Measurements from ENCODE around the gene SCFD1. TPM values are rescaled to one million over a fixed set of nuclear protein-coding genes. Genes with fewer than 3 reads are reported as not detected.
A peak's percentile ranks its signal among the peaks of the same experiment; 100 is the strongest.
"Not testable (repeated sequence)": the region's sequence is repeated elsewhere in the genome, so short reads cannot be mapped to it uniquely, and the experiment has no call there.

Gene SCFD1
- total and polyA plus RNA-seq, 5 donors = 38.2 to 58.7 (median 43.5) TPM

DNA sequence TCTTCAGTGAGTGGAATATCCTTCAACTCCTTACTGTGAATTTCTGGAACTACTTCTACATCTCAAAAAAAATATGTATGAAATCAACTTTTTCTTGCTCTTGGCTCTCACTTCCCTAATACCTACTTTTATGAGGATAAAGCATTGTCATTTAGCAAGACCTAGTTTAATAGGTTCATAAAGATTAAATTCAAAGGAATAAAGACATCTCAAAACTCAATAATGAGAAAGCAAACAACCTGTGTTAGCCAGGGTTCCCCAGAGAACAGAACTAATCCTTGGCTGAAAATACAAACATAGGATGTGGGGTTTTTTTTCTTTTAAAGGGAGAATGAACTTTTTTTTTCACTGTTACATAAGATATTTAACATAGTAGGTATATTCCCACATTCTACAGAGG, 57.9 kb downstream of the SCFD1 start:
- DNase-seq = no peak
- H3K9me3 ChIP-seq (ENCODE audit: control insufficient read depth, low read length) = no peaks in the 10 kb centered on the region
- H3K4me3 ChIP-seq (ENCODE audit: low read length) = no peak overlapping the region
- intact Hi-C loops (cut with DNase I) = no loop called here
- no peaks in the 10 kb centered on the region for H3K4me1 ChIP-seq (ENCODE audit: control insufficient read depth, insufficient read depth, low read length)
- H3K27me3 ChIP-seq (ENCODE audit: control insufficient read depth, insufficient read depth) = no peaks in the 10 kb centered on the region
- H3K27ac ChIP-seq (ENCODE audit: low read length) = no peak overlapping the region
- no peak for ATAC-seq

GRCh38 chr14:30680776-30681175, 58.7 kb downstream of the SCFD1 start:
- H3K27me3 ChIP-seq (ENCODE audit: control insufficient read depth, insufficient read depth); H3K9me3 ChIP-seq (ENCODE audit: control insufficient read depth, low read length); H3K4me1 ChIP-seq (ENCODE audit: control insufficient read depth, insufficient read depth, low read length); H3K27ac ChIP-seq (ENCODE audit: low read length); intact Hi-C loops (cut with DNase I); H3K4me3 ChIP-seq (ENCODE audit: low read length); DNase-seq; ATAC-seq: not testable (repeated sequence)
- 98% methylated on average over 5 of the region's 5 CpGs for WGBS

- Histone ChIP-seq H3K4me1 (ENCODE audit: control insufficient read depth, insufficient read depth, low read length) (no peaks in the 10 kb centered on the region), H3K9me3 (ENCODE audit: control insufficient read depth, low read length) (no peaks in the 10 kb centered on the region), H3K27me3 (ENCODE audit: control insufficient read depth, insufficient read depth) (no peaks in the 10 kb centered on the region), H3K4me3 (ENCODE audit: low read length) (no peak overlapping the region), H3K27ac (ENCODE audit: low read length) (no peak overlapping the region)
- WGBS = 90% methylated on average over 2 of the region's 2 CpGs
- intact Hi-C loops (cut with DNase I) = no loop called here
- no peak for ATAC-seq
- no peak for DNase-seq
Measured at GRCh38 chr14:30681752-30682355, 59.7 kb downstream of the SCFD1 start.

DNA sequence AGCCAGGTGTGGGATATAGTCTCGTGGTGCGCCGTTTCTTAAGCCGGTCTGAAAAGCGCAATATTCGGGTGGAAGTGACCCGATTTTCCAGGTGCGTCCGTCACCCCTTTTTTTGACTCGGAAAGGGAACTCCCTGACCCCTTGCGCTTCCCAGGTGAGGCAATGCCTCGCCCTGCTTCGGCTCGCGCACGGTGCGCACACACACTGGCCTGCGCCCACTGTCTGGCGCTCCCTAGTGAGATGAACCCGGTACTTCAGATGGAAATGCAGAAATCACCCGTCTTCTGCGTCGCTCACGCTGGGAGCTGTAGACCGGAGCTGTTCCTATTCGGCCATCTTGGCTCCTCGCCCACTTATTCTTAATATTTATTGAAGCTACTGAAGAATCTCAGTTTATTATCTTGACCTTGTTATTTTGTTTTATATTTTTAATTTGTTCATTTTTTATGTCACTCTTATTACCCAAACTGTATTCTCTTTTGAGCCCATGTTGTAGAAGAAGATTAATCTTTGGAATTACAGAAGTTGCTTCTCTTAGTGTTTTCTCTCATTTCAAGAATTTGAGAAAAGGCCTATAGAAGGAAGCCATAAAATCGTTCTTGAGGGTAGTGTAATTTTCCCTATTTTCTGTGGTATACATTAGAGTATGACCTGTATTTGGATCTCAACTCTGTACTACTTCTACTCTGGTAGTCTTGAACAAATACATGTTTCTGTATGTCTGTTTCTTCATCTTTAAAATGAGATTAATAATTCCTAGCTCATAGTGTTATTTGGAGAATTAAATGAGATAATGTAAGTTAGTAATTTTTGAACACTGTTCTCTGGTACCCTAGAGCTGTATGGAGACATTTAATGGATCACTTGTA, 68.6 kb downstream of the SCFD1 start:
- H3K27ac ChIP-seq (ENCODE audit: low read length); intact Hi-C loops (cut with DNase I); H3K27me3 ChIP-seq (ENCODE audit: control insufficient read depth, insufficient read depth); H3K4me1 ChIP-seq (ENCODE audit: control insufficient read depth, insufficient read depth, low read length); DNase-seq; H3K9me3 ChIP-seq (ENCODE audit: control insufficient read depth, low read length); ATAC-seq: not testable (repeated sequence)
- peak overlapping the region; percentile 20 for H3K4me3 ChIP-seq (ENCODE audit: low read length)
- WGBS = 44% methylated on average over 23 of the region's 28 CpGs

DNA sequence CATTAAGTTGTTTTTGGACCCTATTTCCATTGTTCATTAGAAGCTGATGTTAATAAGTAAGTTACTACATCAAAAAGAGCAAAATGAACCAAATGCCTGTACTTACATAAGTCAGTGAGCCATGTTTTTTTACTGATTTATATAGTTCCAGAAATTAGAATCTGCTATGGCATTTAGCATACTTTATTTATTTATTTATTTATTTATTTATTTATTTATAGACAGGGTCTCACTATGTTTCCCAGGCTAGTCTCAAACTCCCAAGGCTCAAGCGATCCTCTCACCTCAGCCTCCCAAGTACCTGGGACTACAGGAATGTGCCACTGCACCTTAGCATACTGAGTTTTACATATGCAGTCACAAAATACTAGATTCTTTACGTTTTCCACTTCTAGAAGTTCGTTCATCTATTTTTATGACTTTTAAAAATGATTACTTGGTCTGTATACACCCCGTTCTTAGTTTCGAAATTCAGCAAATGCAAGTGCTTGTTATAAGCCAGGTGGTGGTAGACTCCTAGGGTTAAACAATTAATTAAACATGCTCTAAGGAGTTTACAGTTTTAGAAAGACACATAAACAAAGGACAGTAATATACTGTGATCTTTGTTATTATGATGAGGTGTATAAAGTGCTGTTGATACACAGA, 69.8 kb downstream of the SCFD1 start:
- H3K27ac ChIP-seq (ENCODE audit: low read length) = no peak overlapping the region

DNA sequence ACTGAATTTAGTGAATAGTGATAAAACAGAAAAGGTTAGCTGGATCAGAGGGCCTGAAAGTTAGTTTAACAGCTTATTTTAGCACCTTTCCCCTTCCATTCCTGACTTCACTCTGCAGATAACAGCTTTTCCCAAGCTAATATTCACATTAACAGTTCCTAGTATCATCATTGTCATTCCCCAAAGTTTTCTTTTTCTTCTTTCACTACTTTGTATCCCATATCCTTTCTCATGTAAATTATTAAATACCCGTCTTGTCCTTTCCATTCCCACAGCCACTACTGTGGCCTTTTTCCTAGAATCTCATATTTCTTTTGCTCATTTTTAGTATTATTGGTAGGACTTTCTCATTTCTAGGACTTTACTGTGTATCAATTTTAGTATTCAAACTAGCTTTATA, 70.5 kb downstream of the SCFD1 start:
- intact Hi-C loops (cut with DNase I) = no loop called here
- Histone ChIP-seq H3K4me1 (ENCODE audit: control insufficient read depth, insufficient read depth, low read length) (no peaks in the 10 kb centered on the region), H3K27ac (ENCODE audit: low read length) (no peak overlapping the region), H3K27me3 (ENCODE audit: control insufficient read depth, insufficient read depth) (no peaks in the 10 kb centered on the region), H3K4me3 (ENCODE audit: low read length) (no peak overlapping the region), H3K9me3 (ENCODE audit: control insufficient read depth, low read length) (no peaks in the 10 kb centered on the region)
- DNase-seq = no peak
- WGBS = 93% methylated on average over 1 of the region's 1 CpG
- ATAC-seq = no peak

More for the DNA sequence above, 69.8 kb downstream of the SCFD1 start:
- ATAC-seq = no peak
- no peak overlapping the region for H3K4me3 ChIP-seq (ENCODE audit: low read length)
- 95% methylated on average over 5 of the region's 5 CpGs for WGBS
- no peak for DNase-seq
- no peaks in the 10 kb centered on the region for H3K27me3 ChIP-seq (ENCODE audit: control insufficient read depth, insufficient read depth)
- H3K9me3 ChIP-seq (ENCODE audit: control insufficient read depth, low read length) = no peaks in the 10 kb centered on the region
- intact Hi-C loops (cut with DNase I) = no loop called here
- no peaks in the 10 kb centered on the region for H3K4me1 ChIP-seq (ENCODE audit: control insufficient read depth, insufficient read depth, low read length)

GRCh38 chr14:30698463-30698862, 76.3 kb downstream of the SCFD1 start:
- no peak for ATAC-seq
- Histone ChIP-seq H3K4me3 (ENCODE audit: low read length) (no peak overlapping the region), H3K27me3 (ENCODE audit: control insufficient read depth, insufficient read depth) (no peaks in the 10 kb centered on the region), H3K9me3 (ENCODE audit: control insufficient read depth, low read length) (no peaks in the 10 kb centered on the region), H3K4me1 (ENCODE audit: control insufficient read depth, insufficient read depth, low read length) (no peaks in the 10 kb centered on the region), H3K27ac (ENCODE audit: low read length) (no peak overlapping the region)
- WGBS = 94% methylated on average over 5 of the region's 5 CpGs
- DNase-seq = no peak
- intact Hi-C loops (cut with DNase I) = no loop called here

- H3K27ac ChIP-seq (ENCODE audit: low read length) = no peak overlapping the region
- DNase-seq = peak in 1 of 3 donors; percentile 19
- no peaks in the 10 kb centered on the region for H3K4me1 ChIP-seq (ENCODE audit: control insufficient read depth, insufficient read depth, low read length)
- H3K4me3 ChIP-seq (ENCODE audit: low read length) = no peak overlapping the region
- WGBS = 96% methylated on average over 2 of the region's 2 CpGs
- ATAC-seq = no peak
- H3K27me3 ChIP-seq (ENCODE audit: control insufficient read depth, insufficient read depth) = no peaks in the 10 kb centered on the region
- intact Hi-C loops (cut with DNase I) = no loop called here
- no peaks in the 10 kb centered on the region for H3K9me3 ChIP-seq (ENCODE audit: control insufficient read depth, low read length)
Measured at GRCh38 chr14:30706704-30707103, 84.6 kb downstream of the SCFD1 start.

GRCh38 chr14:30708157-30708556, 86.0 kb downstream of the SCFD1 start:
- intact Hi-C loops (cut with DNase I) = no loop called here
- Histone ChIP-seq H3K27me3 (ENCODE audit: control insufficient read depth, insufficient read depth) (no peaks in the 10 kb centered on the region), H3K9me3 (ENCODE audit: control insufficient read depth, low read length) (no peaks in the 10 kb centered on the region), H3K4me1 (ENCODE audit: control insufficient read depth, insufficient read depth, low read length) (no peaks in the 10 kb centered on the region), H3K27ac (ENCODE audit: low read length) (no peak overlapping the region), H3K4me3 (ENCODE audit: low read length) (no peak overlapping the region)
- 71% methylated on average over 2 of the region's 2 CpGs for WGBS
- no peak for ATAC-seq
- no peak for DNase-seq

- no peaks in the 10 kb centered on the region for H3K4me1 ChIP-seq (ENCODE audit: control insufficient read depth, insufficient read depth, low read length)
- H3K4me3 ChIP-seq (ENCODE audit: low read length) = no peak overlapping the region
- H3K27me3 ChIP-seq (ENCODE audit: control insufficient read depth, insufficient read depth) = no peaks in the 10 kb centered on the region
- no peak overlapping the region for H3K27ac ChIP-seq (ENCODE audit: low read length)
- H3K9me3 ChIP-seq (ENCODE audit: control insufficient read depth, low read length) = no peaks in the 10 kb centered on the region
- WGBS = 97% methylated on average over 3 of the region's 3 CpGs
- intact Hi-C loops (cut with DNase I) = no loop called here
- DNase-seq (no peak), ATAC-seq (no peak)
Measured at GRCh38 chr14:30709201-30709600, 87.1 kb downstream of the SCFD1 start.

- Histone ChIP-seq H3K9me3 (ENCODE audit: control insufficient read depth, low read length) (no peaks in the 10 kb centered on the region), H3K27ac (ENCODE audit: low read length) (no peak overlapping the region), H3K27me3 (ENCODE audit: control insufficient read depth, insufficient read depth) (no peaks in the 10 kb centered on the region), H3K4me3 (ENCODE audit: low read length) (no peak overlapping the region), H3K4me1 (ENCODE audit: control insufficient read depth, insufficient read depth, low read length) (no peaks in the 10 kb centered on the region)
- DNase-seq (no peak), ATAC-seq (no peak)
- intact Hi-C loops (cut with DNase I) = no loop called here
Measured at GRCh38 chr14:30710876-30711275, 88.8 kb downstream of the SCFD1 start.
